Thyroid gland (tissue), 4 donors: ENCODE data around the gene TOR4A. TPM values are rescaled to one million over a fixed set of nuclear protein-coding genes. Genes with fewer than 3 reads are reported as not detected.
A peak's percentile ranks its signal among the peaks of the same experiment; 100 is the strongest.

Experiments
- DNase-seq, 2 donors: peaks; one replicate each; pipeline ENCODE4 v3.0.0-alpha.2; 2019
- H3K27ac ChIP-seq, 3 donors: fragments of 200-600 bp; sonication (generic); 1 replicate in 2 of 3; 2 replicates in 1 of 3; pipeline ENCODE4 v1.5.1; 2016 to 2019; ENCODE audit warnings: mild to moderate bottlenecking in 1 of 3, moderate library complexity in 1 of 3
- H3K27me3 ChIP-seq: fragments of 200-600 bp; sonication (generic); one replicate; pipeline ENCODE4 v1.5.1; 2019
- H3K36me3 ChIP-seq, 2 donors: fragments of 200-600 bp; sonication (generic); one replicate each; pipeline ENCODE4 v1.5.1; 2016 to 2019
- H3K4me1 ChIP-seq, 2 donors: fragments of 200-600 bp; sonication (generic); one replicate each; pipeline ENCODE4 v1.5.1; 2017 to 2019
- H3K4me3 ChIP-seq, 3 donors: fragments of 200-600 bp; sonication (generic); replicated peaks in 1 of 3; 1 replicate in 2 of 3; 2 replicates in 1 of 3; pipeline ENCODE4 v1.5.1; 2016; ENCODE audit warnings: mild to moderate bottlenecking in 1 of 3
- H3K9me3 ChIP-seq: fragments of 200-600 bp; sonication (generic); one replicate; pipeline ENCODE4 v1.5.1; 2017
- CTCF ChIP-seq, 6 experiments: fragments of 200-600 bp in 3 of 6; fragments of 450-650 bp in 3 of 6; sonication (generic) in 3 of 6; IDR thresholded peaks; one replicate each; pipeline ENCODE4 v1.5.1; 2016 to 2019; ENCODE audit warnings: antibody characterized with exemption in 6 of 6, mild to moderate bottlenecking in 2 of 6, inconsistent platforms in 1 of 6, moderate library complexity in 1 of 6
- POLR2A ChIP-seq, 2 donors: fragments of 450-650 bp; IDR thresholded peaks; one replicate each; pipeline ENCODE4 v1.6.1; 2017; ENCODE audit warnings: antibody characterized with exemption in 2 of 2, mild to moderate bottlenecking in 2 of 2, moderate library complexity in 1 of 2
- WGBS, 2 donors: methylation state at CpG; one replicate each; pipeline ENCODE4 v1.1.5; 2017; 5-methylcytosine and 5-hydroxymethylcytosine counted together
- intact Hi-C: fragments of 100-400 bp; cut with DNase I; formaldehyde crosslinking; loops from one replicate; pipeline ENCODE4 v1.15.1; 2023
- total RNA-seq, 4 donors: library from RNA; depleted of rRNA; stranded (reverse); fragments of >200 nt; gene quantifications; one replicate each; pipeline ENCODE4 v1.2.3, GENCODE V29; 2016

TOR4A gene
- total RNA-seq, 4 donors from 2014 or later = 10.8 to 14.7 (median 12.0) TPM

DNA sequence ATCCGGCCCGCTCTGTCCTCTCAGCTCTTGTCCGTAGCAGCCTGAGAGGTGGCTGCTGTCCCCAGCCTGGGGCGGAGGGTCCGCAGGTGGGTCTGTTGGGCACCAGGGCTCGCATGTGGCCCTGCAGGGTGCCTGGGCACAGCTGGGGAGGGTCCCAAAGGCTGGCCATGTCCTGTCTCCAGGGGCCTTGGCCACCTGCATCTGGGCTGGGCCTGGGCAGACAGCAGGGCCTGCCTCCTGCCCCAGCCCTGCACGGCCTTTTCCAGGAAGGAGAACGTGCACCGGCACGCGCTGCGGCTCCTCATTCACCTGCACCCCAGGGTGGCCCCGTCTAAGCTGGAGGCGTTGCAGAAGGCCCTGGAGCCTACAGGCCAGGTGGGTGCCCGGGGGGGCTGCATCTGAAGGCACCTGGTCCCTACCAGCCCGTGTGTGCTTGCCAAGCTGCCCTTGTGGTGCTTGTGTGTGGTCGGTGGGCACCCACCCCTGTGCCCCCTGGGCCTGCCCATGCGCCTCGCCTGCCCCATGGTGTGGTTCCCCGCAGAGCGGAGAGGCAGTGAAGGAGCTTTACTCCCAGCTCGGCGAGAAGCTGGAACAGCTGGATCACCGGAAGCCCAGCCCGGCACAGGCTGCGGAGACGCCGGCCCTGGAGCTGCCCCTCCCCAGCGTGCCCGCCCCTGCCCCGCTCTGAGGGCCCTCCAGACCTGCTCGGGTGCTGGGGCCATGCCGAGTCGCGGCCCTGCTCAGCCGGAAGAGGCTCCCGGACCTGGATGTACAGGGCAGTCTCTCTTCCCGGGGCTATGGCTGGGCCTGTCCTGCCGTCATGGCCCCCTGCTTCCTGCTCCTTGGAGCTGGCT lies 5.1 kb upstream of the TOR4A start:
- 89 to 92% methylated on average over 3 to 27 of the region's 39 CpGs for WGBS, 2 donors
- Histone ChIP-seq H3K4me1 (peaks cover 22 to 34% of the 10 kb centered on the region in 2 donors), H3K27me3 (no peaks in the 10 kb centered on the region), H3K9me3 (no peaks in the 10 kb centered on the region), H3K36me3 (peaks cover 11 to 19% of the 10 kb centered on the region in 2 donors), H3K4me3 (no peak overlapping the region), H3K27ac (no peak overlapping the region)
- TF ChIP-seq POLR2A (IDR thresholded peaks at IDR 0.05) (no peak), CTCF (IDR thresholded peaks at IDR 0.05) (no peak)
- DNase-seq = no peak
- intact Hi-C loops = no loop called here

DNA sequence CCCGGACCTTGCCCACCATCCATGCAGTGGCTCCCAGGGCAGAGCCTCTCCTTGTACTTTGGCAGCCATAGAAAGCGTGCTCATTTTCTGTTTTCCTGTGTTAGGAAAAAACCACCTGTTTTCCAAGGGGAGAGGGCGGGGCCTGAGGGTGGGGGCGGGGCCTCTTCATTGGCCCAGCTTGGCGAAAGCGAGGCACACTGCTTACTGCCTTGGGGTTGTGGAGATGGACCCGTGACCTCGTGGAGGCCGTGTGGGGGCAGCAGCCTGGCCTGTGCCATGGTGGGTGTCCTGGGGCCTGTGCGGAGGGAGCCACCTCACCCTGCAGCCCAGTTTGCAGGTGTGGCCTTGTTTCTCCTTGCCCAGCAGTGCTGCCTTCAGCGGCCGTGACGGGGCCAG lies 4.4 kb upstream of the TOR4A start:
- TF ChIP-seq CTCF (IDR thresholded peaks at IDR 0.05) (no peak), POLR2A (IDR thresholded peaks at IDR 0.05) (no peak)
- DNase-seq = no peak
- Histone ChIP-seq H3K27ac (no peak overlapping the region), H3K9me3 (no peaks in the 10 kb centered on the region), H3K27me3 (no peaks in the 10 kb centered on the region), H3K4me3 (no peak overlapping the region), H3K36me3 (peaks cover 11 to 19% of the 10 kb centered on the region in 2 donors), H3K4me1 (peaks cover 29 to 40% of the 10 kb centered on the region in 2 donors)
- intact Hi-C loops = no loop called here
- 92 to 95% methylated on average over 9 to 13 of the region's 13 CpGs for WGBS, 2 donors

- Histone ChIP-seq H3K27ac (peak overlapping the region in 2 of 3 donors; percentile 41 to 46), H3K4me1 (peaks cover 32 to 42% of the 10 kb centered on the region in 2 donors), H3K4me3 (no peak overlapping the region), H3K36me3 (peaks cover 11 to 19% of the 10 kb centered on the region in 2 donors), H3K9me3 (no peaks in the 10 kb centered on the region), H3K27me3 (no peaks in the 10 kb centered on the region)
- 74 to 77% methylated on average over 6 to 12 of the region's 15 CpGs for WGBS, 2 donors
- peak in 1 of 2 donors; percentile 15 for DNase-seq
- no peak for TF ChIP-seq POLR2A (IDR thresholded peaks at IDR 0.05)
- intact Hi-C loops = no loop called here
Measured at GRCh38 chr9:137273611-137274320, 3.8 kb upstream of the TOR4A start.

DNA sequence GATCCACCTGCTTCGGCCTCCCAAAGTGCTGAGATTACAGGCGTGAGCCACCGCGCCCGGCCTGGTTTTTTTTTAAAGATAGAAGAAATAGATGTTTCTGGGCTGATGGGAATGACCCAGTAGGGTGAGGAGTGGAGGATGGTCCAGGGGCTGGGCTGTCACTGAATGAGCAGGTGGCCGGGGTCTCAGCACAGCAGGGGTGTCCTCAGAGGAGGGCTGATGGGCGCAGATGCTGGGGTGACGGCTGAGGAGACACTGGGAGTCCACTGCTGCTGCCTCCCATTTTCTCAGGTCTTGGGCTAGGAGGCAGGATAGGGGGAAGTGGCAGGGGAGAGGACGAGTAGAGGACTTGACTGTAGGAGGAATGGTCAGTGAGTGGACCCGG lies 2.3 kb upstream of the TOR4A start:
- Histone ChIP-seq H3K27ac (peak overlapping the region in 2 of 3 donors; percentile 30 to 72), H3K27me3 (no peaks in the 10 kb centered on the region), H3K4me3 (no peak overlapping the region), H3K9me3 (no peaks in the 10 kb centered on the region), H3K4me1 (peaks cover 32 to 39% of the 10 kb centered on the region in 2 donors), H3K36me3 (peaks cover 11 to 15% of the 10 kb centered on the region in 2 donors)
- TF ChIP-seq POLR2A (IDR thresholded peaks at IDR 0.05) (no peak), CTCF (IDR thresholded peaks at IDR 0.05) (no peak)
- intact Hi-C loops = no loop called here
- WGBS, 2 donors = 74 to 84% methylated on average over 10 of the region's 10 CpGs
- DNase-seq = no peak

- Histone ChIP-seq H3K27ac (peak overlapping the region in 2 of 3 donors; percentile 82 to 86), H3K9me3 (no peaks in the 10 kb centered on the region), H3K4me1 (peaks cover 32 to 39% of the 10 kb centered on the region in 2 donors), H3K27me3 (no peaks in the 10 kb centered on the region), H3K36me3 (peaks cover 11 to 15% of the 10 kb centered on the region in 2 donors), H3K4me3 (no peak overlapping the region)
- TF ChIP-seq POLR2A (IDR thresholded peaks at IDR 0.05) (no peak), CTCF (IDR thresholded peaks at IDR 0.05) (no peak)
- WGBS, 2 donors = 81 to 83% methylated on average over 21 to 22 of the region's 24 CpGs
- peak in 1 of 2 donors; percentile 38 for DNase-seq
- intact Hi-C loops = no loop called here
Measured at GRCh38 chr9:137275588-137276472, 1.7 kb upstream of the TOR4A start.
